Measurements from ENCODE around the gene SH3PXD2B.
"Not testable (repeated sequence)": the region's sequence is repeated elsewhere in the genome, so short reads cannot be mapped to it uniquely, and the experiment has no call there.

The SH3PXD2B gene

DNA sequence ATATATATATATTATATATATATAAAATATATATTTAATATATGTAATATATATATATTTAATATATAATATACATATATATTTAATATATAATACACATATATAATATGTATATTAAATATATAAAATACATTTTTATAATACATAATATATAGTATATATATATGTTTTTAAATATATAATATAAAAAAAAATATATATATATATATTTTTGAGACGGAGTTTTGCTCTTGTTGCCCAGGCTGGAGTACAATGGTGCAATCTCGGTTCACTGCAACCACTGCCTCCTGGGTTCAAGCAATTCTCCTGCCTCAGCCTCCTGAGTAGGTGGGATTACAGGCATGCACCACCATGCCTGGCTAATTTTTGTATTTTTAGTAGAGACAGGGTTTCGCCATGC lies 85.6 kb downstream of the SH3PXD2B start:
- not testable (repeated sequence) for DNase-seq (ENCODE audit: low read depth)

DNA sequence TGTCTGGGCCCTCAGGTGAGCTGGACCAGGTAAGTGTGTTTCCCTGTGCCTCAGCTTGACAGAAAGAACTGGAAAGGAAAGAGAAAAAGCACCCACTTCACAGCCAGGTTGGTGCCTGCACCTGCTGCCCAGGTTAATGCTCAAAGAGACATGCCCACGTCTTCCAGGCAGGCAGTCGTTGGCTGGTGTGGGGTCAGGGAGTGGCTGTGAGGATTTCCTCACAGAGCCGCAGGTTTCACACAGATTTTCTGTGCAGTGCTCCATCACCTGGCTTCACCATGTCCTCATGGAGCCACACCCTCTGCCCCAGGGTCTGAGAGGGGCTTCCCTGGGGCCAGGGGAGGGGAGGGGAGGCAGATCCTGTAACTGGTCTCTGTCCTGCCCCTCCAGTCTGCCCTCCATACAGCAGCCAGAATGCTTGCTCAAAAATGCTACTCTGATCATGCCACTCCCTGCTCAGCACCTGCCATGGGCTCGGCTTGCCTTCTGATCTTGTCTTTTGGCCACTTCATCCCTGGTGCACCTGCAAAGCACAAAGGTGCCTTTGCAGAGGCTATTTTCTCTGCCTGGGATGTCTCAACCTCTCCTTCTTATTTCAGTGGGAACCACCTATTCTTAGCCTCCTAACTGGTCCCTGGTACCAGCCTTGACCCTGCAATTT lies 88.2 kb downstream of the SH3PXD2B start:
- no peak for DNase-seq (ENCODE audit: low read depth)

- DNase-seq (ENCODE audit: low read depth), result no peak
Observed at GRCh38 chr5:172364773-172365172, 89.6 kb downstream of the SH3PXD2B start.

DNA sequence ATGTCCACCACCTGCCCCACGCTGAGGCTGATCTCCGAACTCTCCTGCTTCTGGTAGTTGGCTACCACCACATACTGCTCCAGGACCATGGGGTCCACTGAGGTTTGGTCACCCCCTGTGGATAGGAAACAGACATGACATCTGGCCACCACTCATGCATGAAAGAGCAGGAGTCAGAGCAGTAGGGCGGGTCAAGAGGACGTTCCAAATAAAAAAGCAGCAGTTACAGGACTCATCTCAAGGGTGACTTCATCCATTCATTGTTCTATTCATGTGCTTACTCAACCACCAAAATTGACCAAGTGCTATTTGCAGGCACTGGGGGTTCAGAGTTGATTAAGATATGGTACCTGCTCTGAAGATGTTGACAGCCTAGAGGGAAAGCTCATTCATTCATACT lies 91.6 kb downstream of the SH3PXD2B start:
- no peak for DNase-seq (ENCODE audit: low read depth)

DNA sequence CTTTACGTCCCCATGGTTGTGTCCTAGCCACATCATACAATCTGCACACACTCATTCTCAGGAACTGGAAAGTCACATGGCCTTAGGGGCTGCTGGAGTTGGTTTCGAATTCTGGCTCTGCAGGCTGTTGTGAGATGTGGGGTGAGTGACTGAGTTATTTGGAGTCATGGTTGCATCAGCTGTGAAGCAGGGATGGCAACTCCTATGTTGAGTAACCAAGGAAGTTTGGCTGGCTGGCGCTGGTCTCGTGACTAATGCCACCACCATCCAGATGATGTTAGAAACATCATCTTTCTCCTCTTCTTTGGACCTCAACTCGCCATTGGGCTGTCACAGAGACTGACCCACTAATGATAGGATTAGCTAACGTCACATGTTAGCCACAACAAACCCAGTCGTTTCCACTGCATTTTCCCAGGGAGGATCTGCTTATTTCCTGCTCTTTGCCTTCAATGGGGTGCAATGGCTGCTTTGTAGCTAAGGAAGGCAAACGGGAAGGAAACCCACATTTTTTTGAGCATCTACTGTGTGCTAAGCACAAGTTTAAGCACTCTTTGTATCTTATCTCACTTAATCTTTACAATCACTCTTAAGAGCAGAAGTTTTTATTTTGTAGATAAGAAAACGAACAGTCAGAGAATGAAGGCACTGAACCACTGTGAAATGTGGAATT lies 92.6 kb downstream of the SH3PXD2B start:
- DNase-seq (ENCODE audit: low read depth), result peak; percentile 96

- no peak for DNase-seq (ENCODE audit: low read depth)
Observed at GRCh38 chr5:172358345-172358744, 96.0 kb downstream of the SH3PXD2B start.

GRCh38 chr5:172356527-172356926 lies 97.8 kb downstream of the SH3PXD2B start:
- no peak for DNase-seq (ENCODE audit: low read depth)

DNA sequence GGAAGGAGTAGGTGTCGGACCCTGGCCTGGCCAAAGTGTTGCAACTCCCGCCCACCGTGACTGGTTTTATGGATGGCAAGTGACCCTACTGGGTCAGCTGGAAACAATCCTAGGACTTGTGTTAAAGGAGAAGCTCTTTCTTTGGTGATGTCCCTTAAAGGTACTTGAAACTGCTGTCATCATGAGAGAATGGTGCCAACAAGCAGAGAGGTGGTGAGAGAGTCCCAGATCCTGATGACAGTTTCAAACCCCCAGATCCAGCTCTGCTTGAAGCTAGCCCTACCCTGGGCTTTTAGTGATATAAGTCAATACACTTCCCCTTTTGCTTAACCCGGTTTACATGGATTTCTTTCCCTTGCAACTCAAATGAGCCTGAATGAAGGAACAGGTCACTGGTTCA lies 98.3 kb downstream of the SH3PXD2B start:
- DNase-seq (ENCODE audit: low read depth), result no peak

DNA sequence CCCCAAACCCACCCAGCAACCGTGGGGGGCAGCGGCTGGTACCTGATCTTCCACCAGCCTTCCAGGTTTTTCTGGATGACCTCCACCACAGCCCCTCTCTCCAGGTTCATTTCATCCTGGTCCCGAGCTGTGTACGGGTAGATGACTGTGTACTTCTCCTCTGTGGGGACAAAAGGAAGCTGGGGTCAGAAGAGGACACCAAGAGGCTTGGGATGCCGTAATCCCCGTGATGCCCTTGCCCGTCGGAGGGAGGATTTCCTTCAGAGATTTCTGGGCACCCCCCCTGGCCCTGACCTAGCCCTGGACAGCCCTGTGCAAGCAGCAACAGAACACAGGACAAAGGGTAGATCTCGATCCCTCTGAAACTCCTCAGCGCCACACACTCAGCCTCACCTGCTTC lies 100.5 kb downstream of the SH3PXD2B start:
- DNase-seq (ENCODE audit: low read depth), result no peak

DNA sequence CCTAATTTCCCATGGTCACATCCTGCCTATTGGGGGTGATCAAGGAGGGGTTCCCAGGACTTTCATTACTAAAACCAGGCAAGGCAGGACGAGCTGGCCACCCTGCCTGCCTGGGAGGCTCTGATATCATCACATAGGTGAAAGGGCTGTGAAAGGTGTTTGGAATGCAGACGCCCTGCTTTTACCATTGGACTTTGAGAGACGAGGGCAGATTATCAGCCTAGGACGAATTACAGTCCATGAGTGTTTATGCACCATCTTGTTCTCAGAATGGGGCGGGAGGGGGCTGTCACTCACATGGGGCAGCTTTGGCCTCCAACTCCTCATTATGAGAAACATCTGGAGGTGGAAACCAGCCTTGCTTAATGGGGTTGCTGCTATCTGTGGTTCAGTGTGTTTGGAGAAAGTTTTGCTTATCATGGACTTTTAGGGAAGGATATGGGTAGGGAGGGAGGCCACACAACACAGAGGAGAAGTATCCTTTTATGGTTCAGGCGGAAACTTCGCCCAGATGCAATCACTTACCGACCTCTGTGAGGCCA lies 101.0 kb downstream of the SH3PXD2B start:
- DNase-seq (ENCODE audit: low read depth), result no peak

DNA sequence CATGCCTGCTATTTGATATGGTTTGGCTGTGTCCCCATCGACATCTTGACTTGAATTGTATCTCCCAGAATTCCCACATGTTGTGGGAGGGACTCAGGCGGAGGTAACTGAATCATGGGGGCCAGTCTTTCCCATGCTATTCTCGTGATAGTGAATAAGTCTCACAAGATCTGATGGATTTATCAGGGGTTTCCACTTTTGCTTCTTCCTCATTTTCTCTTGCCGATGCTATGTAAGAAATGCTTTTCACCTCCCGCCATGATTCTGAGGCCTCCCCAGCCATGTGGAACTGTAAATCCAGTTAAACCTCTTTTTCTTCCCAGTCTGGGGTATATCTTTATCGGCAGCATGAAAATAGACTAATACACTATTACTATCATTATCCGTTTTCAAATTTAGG lies 101.8 kb downstream of the SH3PXD2B start:
- DNase-seq (ENCODE audit: low read depth), result not testable (repeated sequence)

GRCh38 chr5:172351240-172351778 lies 103.0 kb downstream of the SH3PXD2B start:
- no peak for DNase-seq (ENCODE audit: low read depth)

DNA sequence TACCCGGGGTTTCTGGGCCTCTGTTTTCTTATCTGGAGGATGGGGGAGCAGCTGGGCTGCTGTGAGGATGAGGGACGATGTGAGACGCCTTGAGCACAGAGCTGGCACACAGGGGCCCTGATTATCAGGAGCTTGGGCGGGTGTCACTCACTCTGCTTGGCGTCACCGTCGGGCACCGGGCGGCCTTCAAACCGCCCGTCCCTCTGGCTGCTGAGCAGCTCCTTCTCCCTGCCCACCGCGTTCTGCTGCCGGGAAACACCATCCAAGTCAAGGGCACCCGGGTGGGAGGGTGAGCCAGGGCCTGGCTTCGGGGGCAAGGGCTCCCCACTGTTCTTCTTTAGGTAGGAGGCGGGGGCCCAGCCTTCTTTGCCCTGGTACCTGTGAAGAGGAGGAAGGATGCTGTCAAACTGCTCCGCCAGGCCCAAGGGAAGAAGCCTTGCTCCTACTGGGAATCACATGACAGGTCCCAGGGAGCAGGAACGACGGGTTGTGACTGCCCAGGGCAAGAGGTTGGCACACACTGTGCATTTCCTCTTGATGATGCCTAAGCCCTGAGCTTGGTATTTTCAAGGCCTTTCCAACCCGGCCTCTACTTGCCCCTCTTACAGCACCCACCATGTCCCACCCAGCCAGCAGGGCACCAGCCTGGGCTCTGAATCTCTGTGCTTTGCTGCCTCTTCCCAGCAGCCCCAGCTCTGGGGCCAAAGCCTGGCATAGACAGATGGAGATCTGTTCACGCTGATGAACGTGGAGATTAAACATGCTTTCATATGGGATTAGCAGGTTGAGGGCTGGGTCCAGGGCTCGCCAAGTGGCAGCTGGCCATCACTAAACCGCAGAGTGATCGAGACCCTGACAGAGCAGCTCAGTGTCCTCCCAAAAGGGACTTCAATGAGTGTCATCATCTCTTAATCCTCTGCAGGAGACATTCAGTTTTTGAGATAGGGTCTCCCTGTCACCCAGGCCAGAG lies 103.8 kb downstream of the SH3PXD2B start:
- no peak for DNase-seq (ENCODE audit: low read depth)

DNA sequence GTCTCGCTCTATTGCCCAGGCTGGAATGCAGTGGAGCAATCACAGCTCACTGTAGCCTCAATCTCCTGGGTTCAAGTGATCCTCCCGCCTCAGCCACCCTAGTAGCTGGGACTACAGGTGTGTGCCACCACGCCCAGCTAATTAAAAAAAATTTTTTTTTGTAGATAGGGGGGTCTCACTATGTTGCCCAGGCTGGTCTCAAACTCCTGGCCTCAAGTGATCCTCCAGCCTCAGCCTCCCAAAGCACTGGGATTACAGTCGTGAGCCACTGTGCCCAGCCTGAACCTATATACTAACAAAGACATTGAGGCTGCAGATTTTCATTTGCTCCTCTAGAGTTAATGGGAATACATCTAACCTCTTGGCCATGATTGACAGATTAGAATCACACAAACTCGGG lies 105.6 kb downstream of the SH3PXD2B start:
- not testable (repeated sequence) for DNase-seq (ENCODE audit: low read depth)

DNA sequence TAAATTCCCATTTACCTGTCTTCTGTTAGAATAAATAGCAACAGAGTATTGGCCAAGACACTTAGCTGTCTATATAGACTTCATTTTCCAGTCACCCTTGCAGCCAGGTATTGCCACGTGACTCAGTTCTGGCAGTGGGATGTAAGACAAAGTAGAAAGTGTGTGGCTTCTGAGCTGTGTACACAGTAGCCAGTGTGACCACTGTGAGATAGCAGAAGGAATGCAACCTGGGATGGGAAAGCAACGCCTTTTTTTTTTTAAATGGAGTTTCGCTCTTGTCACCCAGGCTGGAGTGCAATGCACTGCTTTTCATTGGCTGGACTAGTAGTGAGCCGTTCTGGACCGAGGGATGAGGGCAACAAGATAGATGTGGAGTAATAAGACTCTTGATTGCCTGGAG lies 106.2 kb downstream of the SH3PXD2B start:
- no peak for DNase-seq (ENCODE audit: low read depth)

DNA sequence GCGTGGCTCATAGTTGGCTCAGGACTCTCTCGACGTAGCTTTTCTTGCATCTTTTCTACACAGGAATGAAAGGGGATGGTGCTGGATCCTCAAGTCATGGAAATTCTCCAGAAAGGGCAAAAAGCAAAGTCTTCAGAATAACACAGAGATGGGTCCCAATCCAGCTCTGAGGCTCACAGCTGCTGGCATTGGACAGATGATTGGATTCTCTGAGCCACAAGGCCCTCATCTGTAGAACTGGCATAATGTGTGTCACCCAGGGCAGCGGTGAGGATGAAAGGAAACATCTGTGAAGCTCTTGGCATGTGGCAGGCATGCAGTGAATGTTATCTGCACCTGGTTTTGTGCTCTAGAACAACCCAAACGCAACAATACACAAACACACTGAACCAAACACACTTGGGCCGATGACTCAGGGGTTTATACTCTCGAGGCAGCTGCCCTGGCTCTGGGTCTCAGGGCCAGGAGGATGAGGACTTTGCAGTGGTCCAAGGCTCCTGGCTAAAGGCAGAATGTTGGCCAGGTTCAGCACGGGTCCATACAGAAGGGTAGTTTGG lies 106.8 kb downstream of the SH3PXD2B start:
- no peak for DNase-seq (ENCODE audit: low read depth)

DNA sequence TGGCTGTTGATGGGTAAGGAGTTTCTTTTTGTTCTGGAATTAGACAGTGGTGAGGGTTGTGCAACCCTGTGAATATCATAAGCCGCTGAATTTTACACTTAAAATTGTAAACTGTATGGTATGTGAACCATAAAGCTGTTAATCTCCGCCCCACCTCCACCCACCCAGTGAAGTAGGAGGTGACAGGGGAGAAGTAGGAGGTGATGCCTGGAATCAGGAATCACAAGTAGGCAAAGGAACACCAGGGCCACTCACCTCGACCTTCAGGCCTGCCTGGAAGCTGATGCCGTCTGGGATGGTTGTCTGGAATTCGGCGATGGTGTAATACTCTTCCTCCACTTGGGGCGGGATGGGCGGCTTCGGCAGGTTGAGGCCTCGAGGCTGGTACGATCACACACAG lies 108.4 kb downstream of the SH3PXD2B start:
- no peak for DNase-seq (ENCODE audit: low read depth)

- DNase-seq (ENCODE audit: low read depth), result no peak
Observed at GRCh38 chr5:172344855-172345409, 109.4 kb downstream of the SH3PXD2B start.

GRCh38 chr5:172343741-172344140 lies 110.6 kb downstream of the SH3PXD2B start:
- no peak for DNase-seq (ENCODE audit: low read depth)

- DNase-seq (ENCODE audit: low read depth), result no peak
Observed at GRCh38 chr5:172342918-172343317, 111.4 kb downstream of the SH3PXD2B start.
